SJSA1 (cell line): Measurements from ENCODE around the gene CADPS. TPM values are rescaled to one million over a fixed set of nuclear protein-coding genes. Genes with fewer than 3 reads are reported as not detected.

Experiments
- DNase-seq, 2 experiments: peaks; one replicate each; pipeline ENCODE4 v3.0.0-alpha.2; 2015 to 2020; ENCODE audit warnings: low spot score in 2 of 2, low read depth in 1 of 2
- H3K27ac ChIP-seq: fragments of 250-450 bp; sonication (Bioruptor Pico); 2 replicates; pipeline ENCODE4 v1.5.1; 2020; ENCODE audit warnings: mild to moderate bottlenecking, moderate library complexity
- H3K27me3 ChIP-seq: fragments of 250-450 bp; sonication (Bioruptor Pico); replicated peaks from 2 replicates; pipeline ENCODE4 v1.5.1; 2020; ENCODE audit warnings: mild to moderate bottlenecking, moderate library complexity
- H3K36me3 ChIP-seq: fragments of 250-450 bp; sonication (Bioruptor Pico); 2 replicates; pipeline ENCODE4 v1.5.1; 2020; ENCODE audit warnings: mild to moderate bottlenecking
- H3K4me1 ChIP-seq: fragments of 250-450 bp; sonication (Bioruptor Pico); replicated peaks from 2 replicates; pipeline ENCODE4 v1.6.1; 2021; ENCODE audit warnings: mild to moderate bottlenecking
- H3K4me3 ChIP-seq: fragments of 250-450 bp; sonication (Bioruptor Pico); 2 replicates; pipeline ENCODE4 v1.5.1; 2020; ENCODE audit warnings: mild to moderate bottlenecking
- H3K9me3 ChIP-seq: fragments of 250-450 bp; sonication (Bioruptor Pico); replicated peaks from 2 replicates; pipeline ENCODE4 v1.5.1; 2020; ENCODE audit warnings: mild to moderate bottlenecking
- total RNA-seq: library from RNA; depleted of rRNA; stranded (reverse); fragments of >200 nt; shearing (Covaris generic); gene quantifications from 2 replicates; pipeline ENCODE4 v1.2.3, GENCODE V29; 2014

The CADPS gene
- total RNA-seq, 1 experiment from 2014 or later: not detected

DNA sequence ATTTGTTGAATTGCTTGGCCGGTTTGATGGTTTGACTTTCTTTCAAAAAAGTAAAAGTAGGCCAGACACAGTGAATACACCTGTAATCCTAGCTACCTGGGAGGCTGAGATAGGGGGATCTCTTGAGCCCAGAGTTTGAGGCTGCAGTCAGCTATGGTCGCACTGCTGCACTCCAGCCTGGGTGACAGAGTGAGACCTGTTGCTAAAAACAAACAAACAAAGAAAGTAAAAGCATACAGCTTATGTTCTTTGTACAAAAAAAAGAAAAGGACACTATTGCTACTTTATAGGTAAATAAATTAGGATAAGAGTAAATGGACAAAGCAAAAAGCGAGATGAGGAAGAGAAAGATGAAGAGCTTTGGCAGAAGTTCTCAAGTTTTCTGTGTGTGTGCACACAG, 488.0 kb downstream of the CADPS start:
- no peak overlapping the region for H3K27ac ChIP-seq
- no peaks in the 10 kb centered on the region for H3K9me3 ChIP-seq
- no peak for DNase-seq
- H3K27me3 ChIP-seq: 0 out of 2 replicates have a peak, but pooled peaks cover 4% of the 10 kb centered on the region
- no peak overlapping the region for H3K4me3 ChIP-seq
- no peaks in the 10 kb centered on the region for H3K36me3 ChIP-seq
- H3K4me1 ChIP-seq: no peaks in the 10 kb centered on the region

GRCh38 chr3:62379321-62379798, 495.9 kb downstream of the CADPS start:
- no peak for DNase-seq
- no peaks in the 10 kb centered on the region for H3K4me1 ChIP-seq
- no peak overlapping the region for H3K4me3 ChIP-seq
- H3K9me3 ChIP-seq: no peaks in the 10 kb centered on the region
- no peaks in the 10 kb centered on the region for H3K36me3 ChIP-seq
- H3K27ac ChIP-seq: no peak overlapping the region
- peaks cover 36% of the 10 kb centered on the region for H3K27me3 ChIP-seq

DNA sequence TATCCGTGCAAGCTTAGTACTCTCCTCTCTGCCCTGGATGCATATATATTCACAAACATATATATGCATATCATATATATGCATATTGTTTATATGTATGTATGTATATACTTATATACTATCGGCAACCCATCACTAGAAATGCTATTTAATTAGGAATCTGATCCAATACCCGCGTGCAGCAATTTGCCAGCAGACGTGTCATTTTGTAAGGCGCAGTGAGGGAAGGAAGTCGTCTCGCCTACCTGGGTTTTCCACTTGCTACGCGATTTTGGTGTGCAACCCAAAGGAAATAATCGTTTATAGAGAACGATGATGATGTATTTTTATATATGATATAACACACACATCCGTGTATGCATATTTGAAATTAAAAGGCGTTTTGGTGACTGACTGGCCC, 496.3 kb downstream of the CADPS start:
- DNase-seq: no peak
- Histone ChIP-seq H3K36me3 (no peaks in the 10 kb centered on the region), H3K4me3 (no peak overlapping the region), H3K4me1 (no peaks in the 10 kb centered on the region), H3K27me3 (peaks cover 40% of the 10 kb centered on the region), H3K9me3 (no peaks in the 10 kb centered on the region), H3K27ac (no peak overlapping the region)

DNA sequence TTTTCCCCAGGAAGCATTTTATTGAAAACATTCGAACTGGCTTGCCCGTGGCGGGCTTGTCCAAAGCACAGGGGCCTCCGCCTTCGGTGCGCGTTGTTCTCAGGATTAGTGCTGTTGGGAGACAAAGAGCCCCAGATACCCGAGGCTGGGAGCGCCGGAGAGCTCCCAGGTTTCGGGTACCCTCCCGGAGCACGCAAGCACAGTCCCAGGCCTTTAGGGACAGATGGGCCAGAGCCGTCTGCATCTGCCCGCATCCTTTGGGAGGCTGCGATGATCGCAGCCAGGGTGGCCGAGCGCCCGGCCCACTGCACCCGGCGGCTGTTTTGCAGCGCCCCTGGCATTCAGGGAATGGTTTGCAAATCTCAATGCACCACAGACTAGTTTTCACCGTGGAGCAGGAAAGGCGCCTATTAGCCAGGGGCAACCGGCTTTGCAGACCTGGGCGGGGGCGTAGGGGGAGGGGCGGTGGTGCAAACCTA, 496.9 kb downstream of the CADPS start:
- DNase-seq: no peak
- H3K27ac ChIP-seq: no peak overlapping the region
- H3K27me3 ChIP-seq: peaks cover 44% of the 10 kb centered on the region
- H3K4me3 ChIP-seq: no peak overlapping the region
- H3K4me1 ChIP-seq: no peaks in the 10 kb centered on the region
- H3K36me3 ChIP-seq: no peaks in the 10 kb centered on the region
- H3K9me3 ChIP-seq: no peaks in the 10 kb centered on the region

- DNase-seq: no peak
- Histone ChIP-seq H3K36me3 (no peaks in the 10 kb centered on the region), H3K4me1 (no peaks in the 10 kb centered on the region), H3K27me3 (peaks cover 50% of the 10 kb centered on the region), H3K4me3 (no peak overlapping the region), H3K27ac (no peak overlapping the region), H3K9me3 (no peaks in the 10 kb centered on the region)
These were observed 498.0 kb downstream of the CADPS start for GRCh38 chr3:62376906-62377877.

DNA sequence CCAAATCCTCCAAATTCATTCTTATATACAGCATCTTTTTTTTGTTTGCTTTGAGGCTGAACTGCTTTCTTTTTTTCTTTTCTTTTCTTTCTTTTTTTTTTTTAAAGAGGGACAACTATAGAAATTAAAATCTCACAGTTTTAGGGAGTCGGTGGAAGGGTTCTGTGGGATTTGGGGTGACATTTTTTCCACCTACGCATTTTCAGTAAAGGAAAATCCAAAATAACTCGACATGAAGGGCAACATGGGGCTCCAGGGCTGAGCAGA, 498.8 kb downstream of the CADPS start:
- peaks cover 55% of the 10 kb centered on the region for H3K27me3 ChIP-seq
- H3K4me3 ChIP-seq: no peak overlapping the region
- no peak for DNase-seq
- no peaks in the 10 kb centered on the region for H3K36me3 ChIP-seq
- no peak overlapping the region for H3K27ac ChIP-seq
- H3K9me3 ChIP-seq: no peaks in the 10 kb centered on the region
- H3K4me1 ChIP-seq: no peaks in the 10 kb centered on the region

GRCh38 chr3:62375655-62376453, 499.4 kb downstream of the CADPS start:
- no peaks in the 10 kb centered on the region for H3K9me3 ChIP-seq
- no peaks in the 10 kb centered on the region for H3K36me3 ChIP-seq
- H3K27me3 ChIP-seq: peaks cover 56% of the 10 kb centered on the region
- H3K4me3 ChIP-seq: no peak overlapping the region
- no peaks in the 10 kb centered on the region for H3K4me1 ChIP-seq
- no peak for DNase-seq
- H3K27ac ChIP-seq: no peak overlapping the region

- H3K36me3 ChIP-seq: no peaks in the 10 kb centered on the region
- H3K4me3 ChIP-seq: no peak overlapping the region
- no peak for DNase-seq
- no peaks in the 10 kb centered on the region for H3K9me3 ChIP-seq
- no peak overlapping the region for H3K27ac ChIP-seq
- H3K27me3 ChIP-seq: peaks cover 58% of the 10 kb centered on the region
- H3K4me1 ChIP-seq: no peaks in the 10 kb centered on the region
These were observed 500.6 kb downstream of the CADPS start for GRCh38 chr3:62374341-62375218.

DNA sequence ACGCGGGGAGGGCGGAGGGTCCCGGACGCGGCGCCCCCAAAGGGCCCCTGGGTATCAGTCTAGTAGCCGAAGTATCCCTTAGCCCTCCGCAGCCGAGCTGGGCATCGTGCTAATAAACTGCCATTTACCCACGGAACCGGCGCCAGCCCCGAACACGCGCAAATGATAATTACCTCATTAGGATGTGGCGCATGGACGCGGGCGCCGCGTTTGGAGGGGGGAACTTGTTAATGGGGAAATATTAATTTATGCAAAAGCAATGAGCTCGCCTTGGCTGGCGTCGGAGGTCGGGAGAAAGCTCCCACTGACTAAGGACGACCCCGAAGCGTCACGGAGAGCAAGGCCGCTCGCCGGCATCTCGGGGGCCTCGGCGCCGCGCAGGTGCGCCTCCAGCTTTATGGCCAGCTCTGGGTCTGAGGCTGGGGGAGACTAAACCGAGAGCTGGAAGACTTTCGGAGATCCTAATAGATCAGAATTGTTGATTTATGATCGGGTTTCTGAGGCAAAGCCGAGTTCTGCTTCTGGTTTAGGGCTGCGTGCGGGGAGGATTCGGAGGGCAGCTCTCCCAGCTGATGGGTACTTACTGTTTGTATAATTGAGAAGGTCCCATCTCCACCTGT, 501.4 kb downstream of the CADPS start:
- Histone ChIP-seq H3K4me3 (no peak overlapping the region), H3K9me3 (no peaks in the 10 kb centered on the region), H3K36me3 (no peaks in the 10 kb centered on the region), H3K4me1 (no peaks in the 10 kb centered on the region), H3K27me3 (peaks cover 62% of the 10 kb centered on the region), H3K27ac (no peak overlapping the region)
- DNase-seq: no peak

DNA sequence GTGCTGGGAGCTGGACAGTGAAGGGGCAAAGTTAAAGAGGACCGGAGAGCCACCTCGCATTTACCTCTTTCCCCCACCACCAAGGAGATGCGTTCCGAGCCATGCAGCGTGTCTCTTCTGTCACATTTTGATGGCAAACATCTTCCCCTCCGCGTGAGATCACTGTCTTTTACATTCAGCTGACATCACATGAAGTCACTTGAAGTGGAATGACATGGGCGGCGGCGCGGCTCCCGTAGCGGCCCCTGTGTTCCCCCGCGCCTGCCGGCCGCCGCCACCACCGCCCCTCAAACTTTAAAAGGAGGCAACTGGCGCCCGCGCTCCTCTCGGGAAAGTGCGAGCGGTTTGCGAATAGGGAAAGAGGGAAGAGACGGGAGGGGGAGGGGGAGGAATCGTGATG, 502.0 kb downstream of the CADPS start, which contains the start of gene FEZF2:
FEZF2 (minus strand) TSS at position 336 of the 400 bp plus-strand sequence. CDS start 682 bp downstream, outside the sequence.
- Histone ChIP-seq H3K27ac (no peak within 1 kb of the TSS), H3K4me3 (no peak within 1 kb of the TSS), H3K4me1 (no peaks in the 10 kb centered on the region), H3K36me3 (no peaks in the 10 kb centered on the region), H3K27me3 (peaks cover 60% of the 10 kb centered on the region), H3K9me3 (no peaks in the 10 kb centered on the region)
- DNase-seq: no peak

DNA sequence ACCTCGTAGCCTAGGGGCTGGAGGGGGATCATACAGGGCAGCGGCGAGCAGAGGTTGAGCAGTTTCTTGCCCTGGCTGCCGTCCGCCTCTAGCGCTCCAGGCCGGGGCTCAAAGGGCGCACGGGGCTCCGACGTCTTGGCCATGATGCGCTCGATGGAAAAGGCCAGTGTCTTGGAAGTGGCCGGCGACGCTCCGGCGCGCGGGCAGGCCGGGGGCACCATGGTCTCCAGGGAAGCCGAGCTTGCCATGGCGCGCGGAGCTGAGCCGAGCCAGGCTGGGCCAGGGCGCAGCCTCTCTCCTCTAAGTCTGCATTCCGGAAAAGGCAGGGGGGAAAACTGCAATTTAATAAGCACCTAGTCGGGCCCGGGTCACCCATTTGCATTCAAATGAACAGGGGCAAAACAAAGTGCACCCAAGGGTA, 502.6 kb downstream of the CADPS start:
- no peak overlapping the region for H3K27ac ChIP-seq
- H3K4me3 ChIP-seq: no peak overlapping the region
- H3K4me1 ChIP-seq: no peaks in the 10 kb centered on the region
- no peaks in the 10 kb centered on the region for H3K36me3 ChIP-seq
- no peaks in the 10 kb centered on the region for H3K9me3 ChIP-seq
- no peak for DNase-seq
- H3K27me3 ChIP-seq: peaks cover 65% of the 10 kb centered on the region

- no peaks in the 10 kb centered on the region for H3K36me3 ChIP-seq
- H3K27ac ChIP-seq: no peak overlapping the region
- no peak for DNase-seq
- no peaks in the 10 kb centered on the region for H3K4me1 ChIP-seq
- H3K9me3 ChIP-seq: no peaks in the 10 kb centered on the region
- peaks cover 72% of the 10 kb centered on the region for H3K27me3 ChIP-seq
- no peak overlapping the region for H3K4me3 ChIP-seq
These were observed 503.3 kb downstream of the CADPS start for GRCh38 chr3:62371720-62372591.
